GM15510 (cell line): ENCODE data around the gene CCDC3.

ENCODE experiments used
- POLR2A ChIP-seq: IDR thresholded peaks from 3 replicates; pipeline ENCODE4 v1.6.1; 2011; ENCODE audit warnings: borderline replicate concordance; ENCODE audit not compliant: insufficient read length; ENCODE audit errors: extremely low read depth

Gene CCDC3

DNA sequence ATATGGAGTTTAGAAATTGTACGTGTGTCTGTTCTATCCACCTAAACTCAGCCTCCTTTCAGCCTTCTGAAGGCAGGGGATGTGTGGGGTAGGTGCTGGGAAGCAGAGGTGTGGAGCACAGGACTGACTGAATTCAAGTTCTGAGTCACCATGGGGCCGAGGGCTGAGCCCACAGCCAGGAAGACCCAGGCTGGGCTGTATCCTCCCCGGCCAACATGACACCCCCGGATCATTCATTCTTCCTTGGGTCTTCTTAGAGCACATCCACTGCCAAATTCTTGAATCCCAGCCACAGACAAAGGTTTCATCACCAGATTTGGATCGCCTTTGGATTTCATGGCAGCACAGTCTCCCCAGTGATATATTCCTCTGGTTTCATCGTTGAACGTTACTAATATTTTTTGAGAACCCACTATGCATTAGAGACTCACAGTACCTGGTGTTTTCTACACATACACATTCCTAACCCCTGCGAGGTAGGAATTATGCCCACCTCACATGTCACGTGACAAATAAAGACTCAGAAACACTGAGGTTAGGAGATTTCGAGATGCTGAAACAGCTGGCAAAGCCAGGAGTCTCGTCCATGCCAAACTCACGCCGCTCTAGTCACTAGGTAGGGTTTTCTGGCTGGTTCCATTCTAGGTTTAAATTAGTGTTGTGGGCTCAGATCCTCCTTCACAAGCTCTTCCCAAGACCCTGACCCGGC lies 26.9 kb downstream of the CCDC3 start:
- no peak for TF ChIP-seq POLR2A

GRCh38 chr10:12974078-12974477 lies 27.4 kb downstream of the CCDC3 start:
- no peak for TF ChIP-seq POLR2A

- no peak for TF ChIP-seq POLR2A
These were observed 28.3 kb downstream of the CCDC3 start for GRCh38 chr10:12973149-12973718.

GRCh38 chr10:12972146-12972545 lies 29.4 kb downstream of the CCDC3 start:
- no peak for TF ChIP-seq POLR2A

DNA sequence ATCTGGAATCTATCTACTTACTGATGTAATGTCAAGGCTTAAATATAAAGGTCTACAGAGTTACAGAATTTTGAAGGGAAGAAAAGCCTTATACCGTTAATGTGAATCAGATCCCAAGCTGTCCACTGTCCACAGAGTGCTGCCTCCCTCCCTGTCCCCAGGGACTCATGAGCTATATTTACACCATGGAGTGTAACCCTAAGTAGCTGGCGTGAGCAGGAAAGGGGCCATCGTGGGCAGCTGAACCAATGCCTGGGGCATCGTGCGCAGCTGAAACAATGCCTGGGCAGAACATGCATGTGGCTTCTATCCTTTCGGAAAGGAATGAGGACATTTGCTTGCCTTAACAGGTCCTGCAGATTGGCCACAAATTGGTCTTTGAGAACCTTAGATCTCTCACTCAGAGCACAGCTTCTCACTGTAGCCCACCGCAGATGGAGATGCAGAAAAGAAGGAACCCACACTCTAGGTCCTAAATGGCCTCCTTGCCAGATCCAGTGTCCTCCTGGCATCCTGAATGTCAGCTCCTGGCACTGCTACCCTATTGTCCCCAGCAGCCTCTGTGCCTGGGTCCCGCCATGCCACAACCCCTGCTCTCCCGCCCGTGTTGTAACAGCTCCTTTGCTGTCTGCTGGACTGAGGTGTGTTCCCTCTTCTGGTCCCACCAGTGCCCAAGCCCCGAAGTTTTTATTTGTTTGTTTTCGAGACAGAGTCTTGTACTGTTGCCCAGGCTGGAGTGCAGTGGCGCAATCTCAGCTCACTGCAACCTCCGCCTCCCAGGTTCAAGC lies 30.3 kb downstream of the CCDC3 start:
- TF ChIP-seq POLR2A, result no peak

DNA sequence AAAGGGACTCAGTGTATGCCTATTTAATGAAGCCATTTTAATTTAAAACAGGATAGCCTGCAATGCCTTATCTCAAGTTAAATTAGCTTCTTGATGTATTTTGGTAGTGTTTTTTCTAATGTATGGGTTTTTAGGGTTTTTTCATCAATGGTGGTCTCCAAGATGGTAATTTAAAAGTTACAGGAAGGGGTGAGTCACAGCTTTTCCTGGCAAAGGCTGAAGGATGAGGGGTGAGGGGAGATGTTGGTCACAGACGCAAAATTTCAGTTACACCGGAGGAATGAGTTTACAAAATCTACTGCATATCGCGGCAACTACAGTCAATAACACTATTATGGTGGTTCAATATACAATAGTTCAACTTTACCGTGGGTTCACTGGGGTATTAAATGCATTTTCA lies 31.6 kb downstream of the CCDC3 start:
- TF ChIP-seq POLR2A, result no peak

- TF ChIP-seq POLR2A, result no peak
These were observed 35.4 kb downstream of the CCDC3 start for GRCh38 chr10:12966067-12966466.

DNA sequence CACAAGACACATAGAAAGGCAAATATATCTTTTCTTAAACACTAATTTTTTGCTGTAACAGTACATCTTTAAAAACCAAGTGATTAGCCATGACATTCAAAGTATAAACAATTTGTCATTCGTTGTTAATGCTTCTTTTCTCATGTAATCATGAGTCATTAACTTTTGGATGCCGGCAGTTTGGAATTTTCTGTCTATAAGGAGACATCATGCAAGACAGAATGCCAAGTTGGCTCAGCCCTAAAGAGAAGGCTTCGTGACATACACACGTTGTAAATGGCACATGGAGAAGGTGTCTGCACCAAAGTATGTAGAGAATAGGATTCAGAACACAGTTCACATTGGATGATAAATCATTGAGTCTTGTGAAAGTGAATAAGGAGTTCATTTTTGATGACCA lies 35.9 kb downstream of the CCDC3 start:
- no peak for TF ChIP-seq POLR2A

- no peak for TF ChIP-seq POLR2A
These were observed 39.0 kb downstream of the CCDC3 start for GRCh38 chr10:12962556-12962955.

GRCh38 chr10:12961416-12962205 lies 39.9 kb downstream of the CCDC3 start:
- TF ChIP-seq POLR2A, result no peak

GRCh38 chr10:12960941-12961340 lies 40.6 kb downstream of the CCDC3 start:
- TF ChIP-seq POLR2A, result no peak

DNA sequence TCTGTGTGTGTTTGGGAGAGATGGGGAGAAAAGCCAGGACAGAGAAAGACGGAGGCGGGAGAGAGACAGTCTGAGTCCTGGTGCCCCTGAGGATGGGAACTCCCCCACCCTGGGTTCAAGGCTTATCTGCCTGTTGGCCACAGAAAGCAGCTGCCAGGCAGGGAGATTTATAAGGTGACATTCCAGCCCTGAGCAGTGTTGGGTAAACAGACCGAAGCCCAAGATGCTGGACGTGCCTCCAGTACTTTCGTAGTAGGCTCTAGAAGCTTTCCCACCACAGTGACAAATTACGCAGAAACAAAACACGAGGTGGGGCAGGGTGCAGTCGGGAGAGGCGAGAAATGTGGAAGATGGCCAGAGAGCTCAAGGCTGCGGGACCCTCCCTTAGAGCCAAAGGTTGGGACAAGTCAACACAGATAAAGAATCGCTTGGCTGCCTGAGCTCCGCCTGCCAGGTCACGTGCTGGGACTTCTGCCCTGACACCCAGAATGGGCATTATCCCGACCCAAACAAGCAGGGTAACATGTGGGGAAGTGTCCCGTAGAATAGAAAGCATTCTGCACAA lies 41.1 kb downstream of the CCDC3 start:
- no peak for TF ChIP-seq POLR2A

DNA sequence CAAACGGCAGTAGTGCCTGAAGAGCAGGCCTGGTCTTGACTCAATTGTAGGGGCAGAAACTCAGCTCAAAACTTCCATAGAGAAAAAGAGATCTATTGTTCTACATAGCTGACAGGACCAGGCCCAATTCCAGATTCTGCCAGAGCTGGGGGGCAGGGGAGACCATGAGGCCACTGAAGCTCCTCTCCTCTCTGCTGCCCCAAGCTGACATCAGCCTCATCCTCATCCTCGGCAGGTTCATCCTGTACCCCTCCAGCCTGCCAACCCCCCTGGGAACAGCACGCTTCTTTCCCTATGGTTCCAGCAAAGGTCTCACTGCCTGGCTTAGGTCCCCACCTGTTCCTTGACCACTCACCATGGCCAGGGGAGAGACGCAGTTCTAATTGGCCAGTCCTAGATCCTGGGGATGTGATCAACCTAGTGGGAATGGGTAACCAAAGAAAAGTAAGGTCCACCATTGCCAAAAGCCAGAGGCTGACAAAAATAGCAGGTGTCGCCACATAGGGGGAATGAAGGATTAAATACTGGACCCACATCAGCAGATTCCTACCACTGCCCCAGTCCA lies 42.9 kb downstream of the CCDC3 start:
- TF ChIP-seq POLR2A, result no peak

DNA sequence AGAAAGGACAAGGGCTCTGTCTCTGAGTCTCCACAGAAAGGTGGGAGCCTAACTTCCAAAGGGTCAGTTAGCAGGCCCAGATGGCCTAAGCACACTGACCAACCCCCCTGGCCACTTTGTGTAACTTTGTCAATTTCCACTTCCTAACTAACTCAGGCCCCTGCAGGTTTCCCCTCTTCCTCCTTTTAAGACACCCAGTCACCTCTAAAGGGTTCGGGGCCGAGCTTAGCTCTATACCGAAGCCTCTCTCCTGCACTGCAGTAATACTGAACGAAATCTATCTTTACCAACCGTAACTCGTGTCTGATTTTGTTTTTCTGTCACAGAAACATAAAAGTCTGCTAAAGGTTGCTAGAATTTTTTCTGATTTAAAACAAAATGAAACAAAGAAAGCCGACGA lies 44.4 kb downstream of the CCDC3 start:
- TF ChIP-seq POLR2A, result no peak
